Renal cortical epithelial cell (primary cell): Measurements from ENCODE around the gene ARHGAP35. TPM values are rescaled to one million over a fixed set of nuclear protein-coding genes. Genes with fewer than 3 reads are reported as not detected.

Source experiments
- DNase-seq: peaks from one replicate; pipeline ENCODE4 v3.0.0-alpha.2; 2011; ENCODE audit warnings: low read depth
- total RNA-seq: library from RNA; depleted of rRNA; stranded (reverse); fragments of >200 nt; gene quantifications from 2 replicates; pipeline ENCODE4 v1.2.3, GENCODE V29; 2014

ARHGAP35 gene
- total RNA-seq, 1 donor from 2014 or later = 104 TPM

GRCh38 chr19:46902402-46902766 is 41.6 kb downstream of the ARHGAP35 start:
- DNase-seq = peak; percentile 73

- peak; percentile 27 for DNase-seq
Measured at GRCh38 chr19:46903458-46903857, 42.7 kb downstream of the ARHGAP35 start.

- no peak for DNase-seq
Measured at GRCh38 chr19:46904114-46905060, 43.6 kb downstream of the ARHGAP35 start.

- DNase-seq = no peak
Measured at GRCh38 chr19:46906221-46906620, 45.4 kb downstream of the ARHGAP35 start.

DNA sequence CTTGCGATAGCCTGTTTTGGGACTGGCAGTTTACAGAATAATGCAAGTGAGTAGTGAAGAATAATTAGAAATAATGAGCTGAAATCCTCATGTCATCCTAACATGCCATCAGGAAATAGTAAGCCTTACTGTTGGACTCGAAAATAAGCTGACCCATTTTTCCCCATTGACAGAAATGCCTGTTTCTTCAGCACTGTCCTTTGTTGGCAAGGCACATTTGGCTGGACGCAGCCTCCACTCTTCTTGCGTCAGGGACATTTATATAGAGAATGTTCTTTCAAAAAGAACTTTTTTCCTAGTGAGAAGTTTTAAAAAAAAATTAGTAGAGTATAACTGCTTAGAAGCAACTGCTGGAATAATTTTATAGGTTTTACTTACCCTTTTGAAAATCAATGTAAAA is 47.1 kb downstream of the ARHGAP35 start:
- DNase-seq = no peak

- no peak for DNase-seq
Measured at GRCh38 chr19:46909356-46909755, 48.6 kb downstream of the ARHGAP35 start.

Other genes starting within 250 kb of the ARHGAP35 start
- not detected in 2 replicates for gene PTGIR, start 235.9 kb upstream of the ARHGAP35 start, total RNA-seq
- not detected in 2 replicates for gene GNG8, start 224.8 kb upstream of the ARHGAP35 start, total RNA-seq
- not detected in 2 replicates for gene DACT3, start 199.8 kb upstream of the ARHGAP35 start, total RNA-seq
- 25.2 and 61.1 TPM in 2 replicates for gene PRKD2, start 143.9 kb upstream of the ARHGAP35 start, total RNA-seq
- 19.4 and 22.4 TPM in 2 replicates for gene FKRP, start 114.9 kb upstream of the ARHGAP35 start, total RNA-seq
- gene STRN4, start 114.5 kb upstream of the ARHGAP35 start, total RNA-seq = 47.4 and 91.6 TPM in 2 replicates
- 75.0 and 92.7 TPM in 2 replicates for gene SLC1A5, start 72.4 kb upstream of the ARHGAP35 start, total RNA-seq
- gene AP2S1, start 10.2 kb upstream of the ARHGAP35 start, total RNA-seq = 117 and 122 TPM in 2 replicates
- 0.52 and 0.55 TPM in 2 replicates for gene NPAS1, start 158.8 kb downstream of the ARHGAP35 start, total RNA-seq
- gene TMEM160, start 187.6 kb downstream of the ARHGAP35 start, total RNA-seq = 11.6 and 35.8 TPM in 2 replicates